ENCODE data around the gene CDK12.

CDK12 gene

DNA sequence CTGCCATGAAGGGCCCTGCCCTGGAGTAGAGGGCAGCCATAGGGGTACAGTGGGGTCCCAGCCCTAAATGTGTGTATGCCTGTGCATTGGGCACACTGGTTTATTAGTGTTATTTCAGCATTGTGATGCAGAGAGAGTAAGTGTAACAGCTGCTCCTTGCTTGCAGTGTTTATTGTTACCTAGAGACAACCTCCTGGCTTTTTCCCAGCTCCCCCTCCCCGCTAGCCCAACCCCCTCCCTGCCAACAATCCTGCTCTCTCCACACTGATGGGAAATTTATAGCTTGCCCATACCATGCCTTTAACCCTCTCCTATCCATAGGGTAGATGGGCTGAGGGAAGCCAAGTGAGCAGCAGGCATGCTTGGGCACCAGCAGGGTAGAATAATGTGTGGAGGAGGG, 95.1 kb downstream of the CDK12 start:
- H3K27me3 ChIP-seq (ENCODE audit: control insufficient read depth in 5 of 5, insufficient read depth in 4 of 5, low read length in 5 of 5): no peaks in the 10 kb centered on the region
- no peak overlapping the region for H3K4me3 ChIP-seq (ENCODE audit: low read depth in 1 of 5, low read length in 5 of 5)
- peaks cover 26 to 85% (median 66%) of the 10 kb centered on the region in 5 donors for H3K36me3 ChIP-seq (ENCODE audit: control insufficient read depth in 5 of 5, insufficient read depth in 5 of 5, low read length in 5 of 5)
- H3K4me1 ChIP-seq (ENCODE audit: control insufficient read depth in 5 of 5, insufficient read depth in 5 of 5, low read length in 5 of 5): peaks cover 0 to 2% (median 0%) of the 10 kb centered on the region in 5 donors
- no peak overlapping the region for H3K9ac ChIP-seq (ENCODE audit: low read length in 5 of 5)
- H3K9me3 ChIP-seq (ENCODE audit: control insufficient read depth in 5 of 5, low read length in 5 of 5): no peaks in the 10 kb centered on the region
- no peak overlapping the region for H3K27ac ChIP-seq (ENCODE audit: low read depth, low read length)

DNA sequence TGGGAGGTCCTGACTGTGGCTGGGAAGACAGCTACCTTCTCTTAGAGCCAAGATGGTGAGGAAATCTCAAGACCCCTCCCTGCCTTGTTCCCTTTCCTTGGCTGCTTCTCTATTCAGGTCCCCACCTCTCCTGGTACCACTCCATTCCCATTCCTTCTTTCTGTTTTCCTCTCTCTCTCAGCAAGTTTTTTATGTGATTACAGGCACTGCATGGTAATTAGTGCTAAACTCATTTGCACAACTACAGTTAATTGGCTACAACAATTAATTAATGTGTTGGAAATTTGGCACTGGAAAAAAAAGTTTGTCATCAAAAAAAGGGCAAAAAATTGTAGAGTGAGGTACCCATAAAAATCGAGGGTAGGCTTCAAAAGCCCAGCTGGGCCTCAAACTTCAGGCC, 101.1 kb downstream of the CDK12 start:
- peaks cover 21 to 71% (median 47%) of the 10 kb centered on the region in 5 donors for H3K36me3 ChIP-seq (ENCODE audit: control insufficient read depth in 5 of 5, insufficient read depth in 5 of 5, low read length in 5 of 5)
- no peak overlapping the region for H3K4me3 ChIP-seq (ENCODE audit: low read depth in 1 of 5, low read length in 5 of 5)
- no peak overlapping the region for H3K27ac ChIP-seq (ENCODE audit: low read depth, low read length)
- H3K9me3 ChIP-seq (ENCODE audit: control insufficient read depth in 5 of 5, low read length in 5 of 5): no peaks in the 10 kb centered on the region
- no peaks in the 10 kb centered on the region for H3K4me1 ChIP-seq (ENCODE audit: control insufficient read depth in 5 of 5, insufficient read depth in 5 of 5, low read length in 5 of 5)
- no peaks in the 10 kb centered on the region for H3K27me3 ChIP-seq (ENCODE audit: control insufficient read depth in 5 of 5, insufficient read depth in 4 of 5, low read length in 5 of 5)
- no peak overlapping the region for H3K9ac ChIP-seq (ENCODE audit: low read length in 5 of 5)

DNA sequence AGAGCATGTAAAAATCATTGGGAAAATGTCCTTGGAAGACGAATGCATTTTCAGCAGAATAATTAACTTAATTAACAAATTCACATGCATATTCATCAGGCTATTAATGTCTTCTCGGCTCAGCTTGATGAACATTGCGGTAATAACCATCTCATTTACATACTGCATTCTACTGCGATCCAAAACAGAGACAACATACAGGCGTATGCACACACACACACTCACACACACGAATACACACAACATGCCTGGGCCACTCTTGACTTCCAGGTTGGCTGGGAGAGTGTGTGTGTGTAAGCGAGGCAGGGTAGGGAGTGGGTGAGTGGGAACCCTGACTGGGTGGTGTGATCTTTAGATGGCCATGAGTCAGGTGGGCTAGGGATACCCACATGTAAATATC, 101.7 kb downstream of the CDK12 start:
- no peak overlapping the region for H3K27ac ChIP-seq (ENCODE audit: low read depth, low read length)
- peaks cover 15 to 71% (median 47%) of the 10 kb centered on the region in 5 donors for H3K36me3 ChIP-seq (ENCODE audit: control insufficient read depth in 5 of 5, insufficient read depth in 5 of 5, low read length in 5 of 5)
- no peaks in the 10 kb centered on the region for H3K27me3 ChIP-seq (ENCODE audit: control insufficient read depth in 5 of 5, insufficient read depth in 4 of 5, low read length in 5 of 5)
- H3K9me3 ChIP-seq (ENCODE audit: control insufficient read depth in 5 of 5, low read length in 5 of 5): no peaks in the 10 kb centered on the region
- H3K4me1 ChIP-seq (ENCODE audit: control insufficient read depth in 5 of 5, insufficient read depth in 5 of 5, low read length in 5 of 5): no peaks in the 10 kb centered on the region
- H3K9ac ChIP-seq (ENCODE audit: low read length in 5 of 5): no peak overlapping the region
- no peak overlapping the region for H3K4me3 ChIP-seq (ENCODE audit: low read depth in 1 of 5, low read length in 5 of 5)

DNA sequence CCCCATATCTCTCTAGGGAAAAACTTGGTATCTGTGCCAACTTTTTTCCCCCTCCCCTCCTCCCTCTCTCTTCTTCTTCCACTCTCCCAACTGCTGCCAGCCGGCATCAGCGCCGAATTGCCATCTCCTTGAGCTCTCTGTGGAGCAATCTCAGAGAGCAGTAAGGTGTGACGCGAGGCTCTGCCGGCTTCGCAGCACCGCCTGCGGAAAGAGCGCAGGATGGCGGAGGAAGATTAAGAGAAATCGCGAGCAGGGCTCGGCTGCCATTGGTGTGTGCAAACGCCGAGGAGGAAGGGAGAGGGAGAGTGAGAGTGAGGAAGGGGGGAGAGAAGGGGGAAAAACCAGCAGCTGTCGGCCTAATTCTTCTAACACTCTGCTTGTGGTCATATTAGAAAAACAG, 102.2 kb downstream of the CDK12 start:
- Histone ChIP-seq H3K9ac (ENCODE audit: low read length in 5 of 5) (no peak overlapping the region), H3K27ac (ENCODE audit: low read depth, low read length) (no peak overlapping the region), H3K27me3 (ENCODE audit: control insufficient read depth in 5 of 5, insufficient read depth in 4 of 5, low read length in 5 of 5) (no peaks in the 10 kb centered on the region), H3K9me3 (ENCODE audit: control insufficient read depth in 5 of 5, low read length in 5 of 5) (no peaks in the 10 kb centered on the region), H3K4me3 (ENCODE audit: low read depth in 1 of 5, low read length in 5 of 5) (no peak overlapping the region), H3K36me3 (ENCODE audit: control insufficient read depth in 5 of 5, insufficient read depth in 5 of 5, low read length in 5 of 5) (peaks cover 12 to 71% (median 47%) of the 10 kb centered on the region in 5 donors), H3K4me1 (ENCODE audit: control insufficient read depth in 5 of 5, insufficient read depth in 5 of 5, low read length in 5 of 5) (peaks cover 0 to 3% (median 0%) of the 10 kb centered on the region in 5 donors)

DNA sequence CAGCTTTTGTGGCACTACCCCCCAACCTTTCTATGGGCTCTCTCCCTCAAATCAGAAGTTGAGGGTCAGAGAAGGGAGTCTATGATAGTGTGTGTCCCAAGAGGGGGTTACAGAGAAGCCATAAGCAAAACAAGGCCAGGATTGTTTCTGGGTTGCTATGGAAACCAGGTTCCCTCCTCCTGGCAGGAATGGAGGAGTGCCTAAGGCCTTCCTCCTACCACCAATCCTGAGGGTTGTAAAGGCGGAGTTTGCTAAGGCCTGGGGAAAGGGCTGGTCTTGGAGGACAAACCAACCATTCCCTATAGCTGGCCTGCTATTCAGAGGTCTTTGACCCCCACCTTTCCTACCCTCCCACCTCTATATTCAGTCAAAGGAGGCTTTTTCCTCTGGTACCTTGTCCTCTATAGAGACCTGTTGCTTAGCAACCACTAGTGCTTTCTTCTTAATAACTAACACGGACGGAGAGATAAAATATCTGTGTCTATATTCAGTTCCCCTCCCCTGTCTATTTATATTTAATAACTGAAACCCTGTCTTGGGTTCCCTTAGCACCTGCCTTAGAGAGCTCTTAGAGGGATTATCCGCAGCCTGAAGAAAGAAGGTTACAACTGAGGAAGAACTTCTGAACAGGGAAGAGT, 103.0 kb downstream of the CDK12 start:
- Histone ChIP-seq H3K36me3 (ENCODE audit: control insufficient read depth in 5 of 5, insufficient read depth in 5 of 5, low read length in 5 of 5) (peaks cover 7 to 76% (median 52%) of the 10 kb centered on the region in 5 donors), H3K9ac (ENCODE audit: low read length in 5 of 5) (no peak overlapping the region), H3K4me3 (ENCODE audit: low read depth in 1 of 5, low read length in 5 of 5) (no peak overlapping the region), H3K27ac (ENCODE audit: low read depth, low read length) (no peak overlapping the region), H3K27me3 (ENCODE audit: control insufficient read depth in 5 of 5, insufficient read depth in 4 of 5, low read length in 5 of 5) (no peaks in the 10 kb centered on the region), H3K4me1 (ENCODE audit: control insufficient read depth in 5 of 5, insufficient read depth in 5 of 5, low read length in 5 of 5) (peaks cover 0 to 7% (median 1%) of the 10 kb centered on the region in 5 donors), H3K9me3 (ENCODE audit: control insufficient read depth in 5 of 5, low read length in 5 of 5) (no peaks in the 10 kb centered on the region)

DNA sequence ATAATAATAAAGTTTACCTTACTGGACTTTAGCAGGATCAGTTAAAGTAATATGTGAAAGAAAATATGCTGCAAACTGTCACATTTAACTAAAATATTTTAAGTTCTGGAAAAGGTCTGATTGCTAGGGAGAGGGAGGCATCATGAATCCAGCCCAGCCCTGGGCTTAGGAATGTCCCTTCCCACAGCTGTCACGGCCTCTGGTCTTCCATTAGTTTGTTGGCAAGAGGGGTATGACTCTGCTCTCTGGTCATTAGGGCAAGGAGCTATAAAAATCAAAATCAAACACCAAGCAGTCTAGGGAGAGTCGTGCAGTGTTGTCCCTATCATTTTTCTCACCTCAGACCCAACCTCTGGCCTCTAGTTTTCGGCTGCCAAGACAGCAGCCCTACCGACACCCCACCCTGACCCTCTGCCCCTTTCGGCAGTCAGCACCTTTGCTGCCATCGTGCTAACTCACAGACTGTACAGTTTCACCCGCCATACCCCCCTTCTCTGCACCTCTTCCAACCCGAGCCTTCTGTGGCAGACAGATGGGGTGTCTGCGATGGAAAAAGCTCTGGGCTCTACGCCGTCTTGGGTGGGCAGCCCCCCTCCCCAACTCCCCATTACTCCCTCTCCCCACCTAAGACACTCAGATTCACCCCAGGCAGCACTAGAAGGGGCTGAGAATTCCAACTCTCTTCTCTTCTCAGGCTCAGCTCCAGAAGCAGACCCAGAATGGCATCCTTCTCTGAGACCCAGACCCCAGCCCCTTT, 105.0 kb downstream of the CDK12 start:
- H3K27ac ChIP-seq (ENCODE audit: low read depth, low read length): no peak overlapping the region
- peaks cover 0 to 15% (median 6%) of the 10 kb centered on the region in 5 donors for H3K4me1 ChIP-seq (ENCODE audit: control insufficient read depth in 5 of 5, insufficient read depth in 5 of 5, low read length in 5 of 5)
- H3K36me3 ChIP-seq (ENCODE audit: control insufficient read depth in 5 of 5, insufficient read depth in 5 of 5, low read length in 5 of 5): peaks cover 0 to 66% (median 52%) of the 10 kb centered on the region in 5 donors
- peaks cover 0 to 2% (median under 1%) of the 10 kb centered on the region in 5 donors for H3K9me3 ChIP-seq (ENCODE audit: control insufficient read depth in 5 of 5, low read length in 5 of 5)
- no peaks in the 10 kb centered on the region for H3K27me3 ChIP-seq (ENCODE audit: control insufficient read depth in 5 of 5, insufficient read depth in 4 of 5, low read length in 5 of 5)
- no peak overlapping the region for H3K9ac ChIP-seq (ENCODE audit: low read length in 5 of 5)
- no peak overlapping the region for H3K4me3 ChIP-seq (ENCODE audit: low read depth in 1 of 5, low read length in 5 of 5)

DNA sequence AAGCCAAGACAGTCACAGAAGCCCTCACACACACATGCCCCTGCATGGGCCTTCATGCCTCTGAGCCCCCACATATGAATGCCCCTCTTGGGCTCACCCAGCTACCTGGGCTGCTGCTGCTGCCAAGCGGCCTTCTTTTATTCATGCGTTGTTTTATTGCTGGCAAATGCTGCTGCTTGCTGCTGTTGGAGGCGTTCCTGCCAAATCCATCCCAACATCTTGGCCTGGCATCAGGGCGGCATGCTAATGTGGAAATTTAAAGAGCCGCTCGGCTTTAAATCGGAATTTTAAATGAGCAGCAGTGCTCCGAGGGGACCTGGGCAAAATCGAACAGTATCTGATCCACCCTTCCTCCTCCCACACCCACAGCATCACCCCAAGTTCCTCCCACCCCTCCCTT, 107.4 kb downstream of the CDK12 start:
- Histone ChIP-seq H3K4me1 (ENCODE audit: control insufficient read depth in 5 of 5, insufficient read depth in 5 of 5, low read length in 5 of 5) (peaks cover 0 to 27% (median 15%) of the 10 kb centered on the region in 5 donors), H3K27me3 (ENCODE audit: control insufficient read depth in 5 of 5, insufficient read depth in 4 of 5, low read length in 5 of 5) (no peaks in the 10 kb centered on the region), H3K4me3 (ENCODE audit: low read depth in 1 of 5, low read length in 5 of 5) (no peak overlapping the region), H3K9me3 (ENCODE audit: control insufficient read depth in 5 of 5, low read length in 5 of 5) (peaks cover 0 to 4% (median 3%) of the 10 kb centered on the region in 5 donors), H3K36me3 (ENCODE audit: control insufficient read depth in 5 of 5, insufficient read depth in 5 of 5, low read length in 5 of 5) (peaks cover 0 to 53% (median 48%) of the 10 kb centered on the region in 5 donors), H3K27ac (ENCODE audit: low read depth, low read length) (no peak overlapping the region), H3K9ac (ENCODE audit: low read length in 5 of 5) (no peak overlapping the region)

DNA sequence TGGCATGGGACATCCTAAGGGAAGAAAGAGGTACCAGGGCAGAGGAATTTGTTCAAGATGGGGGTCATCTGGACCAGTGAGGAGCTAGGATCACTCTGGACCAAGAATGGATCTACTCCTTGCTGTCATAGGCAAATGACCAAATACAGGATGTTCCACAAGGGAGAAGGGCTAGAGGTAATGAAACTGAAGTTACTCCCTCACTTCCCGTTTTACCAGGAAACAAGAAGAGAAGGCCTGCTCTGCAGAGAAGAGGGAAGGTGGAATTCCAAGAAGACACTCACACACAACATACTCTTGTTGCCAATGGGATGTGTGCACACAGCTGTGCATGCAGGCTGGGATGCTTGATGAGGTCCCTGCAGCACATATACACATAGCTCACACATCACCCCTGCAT, 107.8 kb downstream of the CDK12 start:
- Histone ChIP-seq H3K9me3 (ENCODE audit: control insufficient read depth in 5 of 5, low read length in 5 of 5) (peaks cover 0 to 4% (median 3%) of the 10 kb centered on the region in 5 donors), H3K4me3 (ENCODE audit: low read depth in 1 of 5, low read length in 5 of 5) (no peak overlapping the region), H3K4me1 (ENCODE audit: control insufficient read depth in 5 of 5, insufficient read depth in 5 of 5, low read length in 5 of 5) (peaks cover 0 to 31% (median 19%) of the 10 kb centered on the region in 5 donors), H3K36me3 (ENCODE audit: control insufficient read depth in 5 of 5, insufficient read depth in 5 of 5, low read length in 5 of 5) (peaks cover 0 to 50% (median 47%) of the 10 kb centered on the region in 5 donors), H3K27me3 (ENCODE audit: control insufficient read depth in 5 of 5, insufficient read depth in 4 of 5, low read length in 5 of 5) (no peaks in the 10 kb centered on the region), H3K27ac (ENCODE audit: low read depth, low read length) (no peak overlapping the region), H3K9ac (ENCODE audit: low read length in 5 of 5) (no peak overlapping the region)

DNA sequence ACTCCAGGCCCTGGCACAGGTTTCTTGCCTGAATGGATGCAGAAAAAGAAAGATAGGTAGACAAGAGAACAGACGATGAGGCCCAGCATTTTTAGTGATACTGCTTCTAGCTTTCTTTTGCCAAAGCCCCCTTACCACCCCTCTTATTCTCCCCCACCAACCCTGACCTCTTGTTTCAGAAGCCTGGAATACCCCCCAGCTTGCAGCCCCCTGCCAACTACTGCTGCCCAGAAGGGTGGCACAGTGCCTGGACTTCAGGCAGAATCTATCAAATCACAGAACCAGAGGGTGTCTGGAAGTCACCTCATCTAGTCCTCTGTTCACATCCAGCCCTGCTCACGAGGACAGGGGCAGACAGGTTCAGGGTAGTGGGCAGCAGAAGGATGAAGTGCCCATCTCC, 110.8 kb downstream of the CDK12 start:
- H3K4me3 ChIP-seq (ENCODE audit: low read depth in 1 of 5, low read length in 5 of 5): no peak overlapping the region
- no peak overlapping the region for H3K9ac ChIP-seq (ENCODE audit: low read length in 5 of 5)
- H3K4me1 ChIP-seq (ENCODE audit: control insufficient read depth in 5 of 5, insufficient read depth in 5 of 5, low read length in 5 of 5): peaks cover 0 to 32% (median 20%) of the 10 kb centered on the region in 5 donors
- no peak overlapping the region for H3K27ac ChIP-seq (ENCODE audit: low read depth, low read length)
- H3K27me3 ChIP-seq (ENCODE audit: control insufficient read depth in 5 of 5, insufficient read depth in 4 of 5, low read length in 5 of 5): no peaks in the 10 kb centered on the region
- H3K36me3 ChIP-seq (ENCODE audit: control insufficient read depth in 5 of 5, insufficient read depth in 5 of 5, low read length in 5 of 5): peaks cover 0 to 29% (median 25%) of the 10 kb centered on the region in 5 donors
- H3K9me3 ChIP-seq (ENCODE audit: control insufficient read depth in 5 of 5, low read length in 5 of 5): peaks cover 0 to 4% (median 3%) of the 10 kb centered on the region in 5 donors
